ENCODE data around the gene IGFL2. TPM values are rescaled to one million over a fixed set of nuclear protein-coding genes. Genes with fewer than 3 reads are reported as not detected.

The IGFL2 gene
- total and polyA plus RNA-seq, 9 of the 15 experiments (the other 6 are each of a cell fraction or from before 2014, with no cell fraction given): 0.42 to 1.7 (median 0.75) TPM; not detected in 2

DNA sequence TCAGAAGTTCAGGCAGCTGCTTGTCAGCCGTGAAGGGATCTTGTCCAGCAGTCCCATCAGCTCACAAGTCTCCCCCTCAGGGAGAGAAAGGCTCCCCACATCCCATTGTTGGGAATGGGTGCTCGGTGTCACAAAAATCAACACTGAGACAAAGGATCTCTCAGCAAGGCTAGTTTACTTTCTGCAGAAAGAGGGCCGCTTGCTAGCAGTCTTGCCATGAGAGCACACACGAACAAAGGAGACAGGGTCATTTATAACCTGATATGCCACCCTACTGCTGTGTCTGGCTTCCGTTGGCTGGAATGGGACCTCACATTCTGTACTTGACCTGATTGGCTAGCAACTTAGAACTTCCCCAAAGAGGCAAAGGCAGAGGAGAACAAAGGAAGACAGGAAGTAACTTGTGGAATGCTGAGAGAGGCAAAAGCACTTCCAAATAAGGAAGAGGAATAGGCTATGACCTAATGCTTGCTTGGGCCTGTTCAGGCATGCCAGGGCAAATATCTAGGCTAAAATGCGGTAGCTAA lies 14.9 kb upstream of the IGFL2 start (continued):
- TF ChIP-seq, protein P1, sequence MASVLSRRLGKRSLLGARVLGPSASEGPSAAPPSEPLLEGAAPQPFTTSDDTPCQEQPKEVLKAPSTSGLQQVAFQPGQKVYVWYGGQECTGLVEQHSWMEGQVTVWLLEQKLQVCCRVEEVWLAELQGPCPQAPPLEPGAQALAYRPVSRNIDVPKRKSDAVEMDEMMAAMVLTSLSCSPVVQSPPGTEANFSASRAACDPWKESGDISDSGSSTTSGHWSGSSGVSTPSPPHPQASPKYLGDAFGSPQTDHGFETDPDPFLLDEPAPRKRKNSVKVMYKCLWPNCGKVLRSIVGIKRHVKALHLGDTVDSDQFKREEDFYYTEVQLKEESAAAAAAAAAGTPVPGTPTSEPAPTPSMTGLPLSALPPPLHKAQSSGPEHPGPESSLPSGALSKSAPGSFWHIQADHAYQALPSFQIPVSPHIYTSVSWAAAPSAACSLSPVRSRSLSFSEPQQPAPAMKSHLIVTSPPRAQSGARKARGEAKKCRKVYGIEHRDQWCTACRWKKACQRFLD (CRISPR knock-in tag; IDR thresholded peaks at IDR 0.05): peak; percentile 19; the same call in 1 of the 2 replicates
- TF ChIP-seq SRF (CRISPR knock-in tag; IDR thresholded peaks at IDR 0.05) (peak in 1 of 2 experiments; percentile 94; a peak in 3 of 4 replicates), TCF3 (CRISPR knock-in tag; IDR thresholded peaks at IDR 0.05) (no peak), SOX6 (IDR thresholded peaks at IDR 0.05) (peak; percentile 20; the same call in 1 of the 2 replicates), HNRNPK (IDR thresholded peaks at IDR 0.05; ENCODE audit: low read depth, low read length, poor library complexity, severe bottlenecking) (no peak), ATF7 (IDR thresholded peaks at IDR 0.05) (peak; percentile 68), ZNF124 (CRISPR knock-in tag; IDR thresholded peaks at IDR 0.05) (no peak), ETV5 (CRISPR knock-in tag; IDR thresholded peaks at IDR 0.05; ENCODE audit: low read depth) (no peak), NR2C2 (CRISPR knock-in tag; IDR thresholded peaks at IDR 0.05) (no peak), NR2C2 (tag; IDR thresholded peaks at IDR 0.05) (0 out of 2 replicates have a peak, but pooled peaks have one; percentile 18), FOSL1 (tag; conservative IDR thresholded peaks at IDR 0.05) (peak; percentile 43; the same call in 1 of the 2 replicates)
- TF ChIP-seq, protein P2, sequence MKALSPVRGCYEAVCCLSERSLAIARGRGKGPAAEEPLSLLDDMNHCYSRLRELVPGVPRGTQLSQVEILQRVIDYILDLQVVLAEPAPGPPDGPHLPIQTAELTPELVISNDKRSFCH (CRISPR knock-in tag; IDR thresholded peaks at IDR 0.05): no peak
- TF ChIP-seq, protein P2 (tag; IDR thresholded peaks at IDR 0.05): 0 out of 2 replicates have a peak, but pooled peaks have one; percentile 10
- TF ChIP-seq, protein P3, sequence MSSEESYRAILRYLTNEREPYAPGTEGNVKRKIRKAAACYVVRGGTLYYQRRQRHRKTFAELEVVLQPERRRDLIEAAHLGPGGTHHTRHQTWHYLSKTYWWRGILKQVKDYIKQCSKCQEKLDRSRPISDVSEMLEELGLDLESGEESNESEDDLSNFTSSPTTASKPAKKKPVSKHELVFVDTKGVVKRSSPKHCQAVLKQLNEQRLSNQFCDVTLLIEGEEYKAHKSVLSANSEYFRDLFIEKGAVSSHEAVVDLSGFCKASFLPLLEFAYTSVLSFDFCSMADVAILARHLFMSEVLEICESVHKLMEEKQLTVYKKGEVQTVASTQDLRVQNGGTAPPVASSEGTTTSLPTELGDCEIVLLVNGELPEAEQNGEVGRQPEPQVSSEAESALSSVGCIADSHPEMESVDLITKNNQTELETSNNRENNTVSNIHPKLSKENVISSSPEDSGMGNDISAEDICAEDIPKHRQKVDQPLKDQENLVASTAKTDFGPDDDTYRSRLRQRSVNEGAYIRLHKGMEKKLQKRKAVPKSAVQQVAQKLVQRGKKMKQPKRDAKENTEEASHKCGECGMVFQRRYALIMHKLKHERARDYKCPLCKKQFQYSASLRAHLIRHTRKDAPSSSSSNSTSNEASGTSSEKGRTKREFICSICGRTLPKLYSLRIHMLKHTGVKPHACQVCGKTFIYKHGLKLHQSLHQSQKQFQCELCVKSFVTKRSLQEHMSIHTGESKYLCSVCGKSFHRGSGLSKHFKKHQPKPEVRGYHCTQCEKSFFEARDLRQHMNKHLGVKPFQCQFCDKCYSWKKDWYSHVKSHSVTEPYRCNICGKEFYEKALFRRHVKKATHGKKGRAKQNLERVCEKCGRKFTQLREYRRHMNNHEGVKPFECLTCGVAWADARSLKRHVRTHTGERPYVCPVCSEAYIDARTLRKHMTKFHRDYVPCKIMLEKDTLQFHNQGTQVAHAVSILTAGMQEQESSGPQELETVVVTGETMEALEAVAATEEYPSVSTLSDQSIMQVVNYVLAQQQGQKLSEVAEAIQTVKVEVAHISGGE (CRISPR knock-in tag; IDR thresholded peaks at IDR 0.05): peak in 1 of 3 experiments; percentile 47; a peak in 1 of 6 replicates

All from K562 (cell line).